ENCODE results near the gene EARS2. TPM values are rescaled to one million over a fixed set of nuclear protein-coding genes. Genes with fewer than 3 reads are reported as not detected.
"Not testable (repeated sequence)": the region's sequence is repeated elsewhere in the genome, so short reads cannot be mapped to it uniquely, and the experiment has no call there.

Gene EARS2
- total RNA-seq, 1 donor from 2014 or later, result 27.9 TPM

GRCh38 chr16:23552161-23552560, 5.0 kb downstream of the EARS2 start:
- Histone ChIP-seq H3K4me3 (ENCODE audit: low read depth, low read length) (no peak overlapping the region), H3K36me3 (ENCODE audit: control insufficient read depth, insufficient read depth, low read length) (peaks cover 13% of the 10 kb centered on the region), H3K27me3 (ENCODE audit: control insufficient read depth, insufficient read depth, low read length) (no peaks in the 10 kb centered on the region)
- TF ChIP-seq, protein P1, sequence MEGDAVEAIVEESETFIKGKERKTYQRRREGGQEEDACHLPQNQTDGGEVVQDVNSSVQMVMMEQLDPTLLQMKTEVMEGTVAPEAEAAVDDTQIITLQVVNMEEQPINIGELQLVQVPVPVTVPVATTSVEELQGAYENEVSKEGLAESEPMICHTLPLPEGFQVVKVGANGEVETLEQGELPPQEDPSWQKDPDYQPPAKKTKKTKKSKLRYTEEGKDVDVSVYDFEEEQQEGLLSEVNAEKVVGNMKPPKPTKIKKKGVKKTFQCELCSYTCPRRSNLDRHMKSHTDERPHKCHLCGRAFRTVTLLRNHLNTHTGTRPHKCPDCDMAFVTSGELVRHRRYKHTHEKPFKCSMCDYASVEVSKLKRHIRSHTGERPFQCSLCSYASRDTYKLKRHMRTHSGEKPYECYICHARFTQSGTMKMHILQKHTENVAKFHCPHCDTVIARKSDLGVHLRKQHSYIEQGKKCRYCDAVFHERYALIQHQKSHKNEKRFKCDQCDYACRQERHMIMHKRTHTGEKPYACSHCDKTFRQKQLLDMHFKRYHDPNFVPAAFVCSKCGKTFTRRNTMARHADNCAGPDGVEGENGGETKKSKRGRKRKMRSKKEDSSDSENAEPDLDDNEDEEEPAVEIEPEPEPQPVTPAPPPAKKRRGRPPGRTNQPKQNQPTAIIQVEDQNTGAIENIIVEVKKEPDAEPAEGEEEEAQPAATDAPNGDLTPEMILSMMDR (IDR thresholded peaks at IDR 0.05; ENCODE audit: insufficient read depth, low read length, severe bottlenecking), result no peak
- FAIRE-seq (no peak), DNase-seq (ENCODE audit: low read depth) (no peak)

GRCh38 chr16:23549938-23550337, 7.2 kb downstream of the EARS2 start:
- FAIRE-seq (no peak), DNase-seq (ENCODE audit: low read depth) (no peak)
- Histone ChIP-seq H3K27me3 (ENCODE audit: control insufficient read depth, insufficient read depth, low read length) (no peaks in the 10 kb centered on the region), H3K36me3 (ENCODE audit: control insufficient read depth, insufficient read depth, low read length) (peaks cover 14% of the 10 kb centered on the region), H3K4me3 (ENCODE audit: low read depth, low read length) (no peak overlapping the region)
- TF ChIP-seq, protein P1 (IDR thresholded peaks at IDR 0.05; ENCODE audit: insufficient read depth, low read length, severe bottlenecking), result no peak

- Histone ChIP-seq H3K36me3 (ENCODE audit: control insufficient read depth, insufficient read depth, low read length) (peaks cover 8% of the 10 kb centered on the region), H3K27me3 (ENCODE audit: control insufficient read depth, insufficient read depth, low read length) (no peaks in the 10 kb centered on the region), H3K4me3 (ENCODE audit: low read depth, low read length) (no peak overlapping the region)
- no peak for DNase-seq (ENCODE audit: low read depth)
- TF ChIP-seq, protein P1 (IDR thresholded peaks at IDR 0.05; ENCODE audit: insufficient read depth, low read length, severe bottlenecking), result no peak
- no peak for FAIRE-seq
Observed at GRCh38 chr16:23544436-23544835, 12.7 kb downstream of the EARS2 start.

DNA sequence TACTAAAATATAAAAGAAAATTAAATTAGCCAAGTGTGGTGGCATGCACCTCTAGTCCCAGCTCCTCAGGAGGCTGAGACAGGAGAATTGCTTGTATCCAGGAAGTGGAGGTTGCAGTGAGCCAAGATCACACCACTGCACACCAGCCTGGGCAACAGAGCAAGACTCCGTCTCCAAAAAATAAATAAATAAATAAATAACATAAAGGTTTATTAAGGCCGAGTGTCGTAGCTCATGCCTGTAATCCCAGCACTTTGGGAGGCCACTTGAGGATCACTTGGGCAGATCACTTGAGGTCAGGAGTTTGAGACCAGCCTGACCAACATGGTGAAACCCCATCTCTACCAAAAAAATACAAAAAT, 16.4 kb downstream of the EARS2 start:
- not testable (repeated sequence) for H3K4me3 ChIP-seq (ENCODE audit: low read depth, low read length); FAIRE-seq; H3K27me3 ChIP-seq (ENCODE audit: control insufficient read depth, insufficient read depth, low read length); H3K36me3 ChIP-seq (ENCODE audit: control insufficient read depth, insufficient read depth, low read length); DNase-seq (ENCODE audit: low read depth)

DNA sequence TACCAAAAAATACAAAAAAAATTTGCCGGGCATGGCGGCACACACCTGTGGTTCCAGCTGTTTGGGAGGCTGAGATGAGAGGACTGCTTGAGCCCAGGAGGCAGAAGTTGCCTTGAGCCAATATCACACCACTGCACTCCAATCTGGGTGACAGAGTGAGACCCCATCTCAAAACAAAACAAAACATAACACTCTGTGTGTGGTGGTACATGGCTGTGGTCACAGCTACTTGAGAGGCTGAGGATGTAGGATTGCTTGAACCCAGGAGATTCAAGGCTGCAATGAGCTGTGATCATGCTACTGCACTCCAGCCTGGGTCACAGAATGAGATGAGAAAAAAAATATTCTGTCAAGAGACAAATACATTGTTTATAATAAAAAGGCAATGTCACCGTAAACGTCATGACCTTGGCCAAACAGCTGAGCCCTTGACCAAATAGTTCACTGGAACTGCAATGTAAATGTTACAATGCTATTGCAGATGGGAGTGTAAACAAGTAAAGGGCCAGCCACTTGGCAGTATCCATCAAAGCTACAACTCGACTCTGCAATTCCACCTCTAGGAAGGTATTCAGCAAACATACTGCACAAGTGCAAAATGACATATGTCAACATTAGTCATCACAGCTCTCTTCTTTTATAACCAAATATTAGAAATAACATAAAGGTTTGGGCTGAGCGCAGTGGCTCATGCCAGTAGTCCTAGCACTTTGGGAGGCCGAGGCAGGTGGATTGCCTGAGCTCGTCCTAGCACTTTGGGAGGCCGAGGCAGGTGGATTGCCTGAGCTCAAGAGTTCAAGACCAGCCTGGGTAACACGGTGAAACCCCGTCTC, 16.9 kb downstream of the EARS2 start:
- Histone ChIP-seq H3K27me3 (ENCODE audit: control insufficient read depth, insufficient read depth, low read length) (no peaks in the 10 kb centered on the region), H3K36me3 (ENCODE audit: control insufficient read depth, insufficient read depth, low read length) (peaks cover 5% of the 10 kb centered on the region), H3K4me3 (ENCODE audit: low read depth, low read length) (no peak overlapping the region)
- DNase-seq (ENCODE audit: low read depth) (peak; percentile 71), FAIRE-seq (no peak)
- TF ChIP-seq, protein P1 (IDR thresholded peaks at IDR 0.05; ENCODE audit: insufficient read depth, low read length, severe bottlenecking), result no peak

DNA sequence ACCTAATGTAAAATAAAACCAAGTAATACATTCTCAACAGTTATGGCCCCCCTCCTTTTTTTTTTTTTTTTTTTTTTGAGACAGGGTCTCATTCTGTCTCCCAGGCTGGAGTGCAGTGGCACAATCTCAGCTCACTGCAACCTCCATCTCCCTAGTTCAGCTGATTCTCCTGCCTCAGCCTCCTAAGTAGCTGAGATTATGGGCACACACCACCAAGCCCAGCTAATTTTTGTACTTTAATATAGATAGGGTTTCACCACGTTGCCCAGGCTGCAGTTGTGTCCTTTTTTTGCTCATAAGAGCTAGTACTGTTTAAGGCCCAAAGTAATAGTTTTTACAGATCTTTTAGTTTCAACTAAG, 18.3 kb downstream of the EARS2 start:
- TF ChIP-seq, protein P1 (IDR thresholded peaks at IDR 0.05; ENCODE audit: insufficient read depth, low read length, severe bottlenecking), result no peak
- Histone ChIP-seq H3K4me3 (ENCODE audit: low read depth, low read length) (no peak overlapping the region), H3K27me3 (ENCODE audit: control insufficient read depth, insufficient read depth, low read length) (no peaks in the 10 kb centered on the region), H3K36me3 (ENCODE audit: control insufficient read depth, insufficient read depth, low read length) (peaks cover 7% of the 10 kb centered on the region)
- DNase-seq (ENCODE audit: low read depth), result no peak
- FAIRE-seq, result no peak
